WTC11 (cell line): Measurements from ENCODE around the gene NAALADL2. TPM values are rescaled to one million over a fixed set of nuclear protein-coding genes. Genes with fewer than 3 reads are reported as not detected.

ENCODE experiments used
- ATAC-seq: fragments of 200-7000 bp; cut with Tn5 transposase; 2 replicates; pipeline ENCODE4 v1.10.0; 2021; ENCODE audit warnings: mild to moderate bottlenecking, moderate library complexity
- CTCF ChIA-PET: fragments of 300-600 bp; sonication (Branson Sonifier 250); formaldehyde crosslinking; loops from one replicate; lab custom pipeline; 2021; ENCODE audit warnings: antibody characterized with exemption; lab: Charles Lee
- POLR2A ChIA-PET: fragments of 350-600 bp; sonication (Branson Sonifier 250); formaldehyde crosslinking; loops from one replicate; lab custom pipeline; 2021; ENCODE audit warnings: antibody characterized with exemption; lab: Charles Lee
- DNase-seq: peaks from one replicate; pipeline ENCODE4 v3.0.0; 2021; ENCODE audit warnings: low spot score
- H3K27ac Mint-ChIP-seq: 2 replicates; pipeline ENCODE4 v1.8.0; 2021; ENCODE audit warnings: mixed read lengths
- H3K27me3 Mint-ChIP-seq: 2 replicates; pipeline ENCODE4 v1.8.0; 2021; ENCODE audit warnings: low read depth, mild to moderate bottlenecking, moderate library complexity, mixed read lengths
- H3K36me3 Mint-ChIP-seq: 2 replicates; pipeline ENCODE4 v1.8.0; 2021; ENCODE audit warnings: mixed read lengths
- H3K4me1 Mint-ChIP-seq: 2 replicates; pipeline ENCODE4 v1.8.0; 2022; ENCODE audit warnings: mixed read lengths
- H3K4me3 Mint-ChIP-seq: 2 replicates; pipeline ENCODE4 v1.8.0; 2021; ENCODE audit warnings: mild to moderate bottlenecking, moderate library complexity, mixed read lengths
- H3K9me3 Mint-ChIP-seq: 2 replicates; pipeline ENCODE4 v1.8.0; 2021; ENCODE audit warnings: mixed read lengths
- CREB1 ChIP-seq: sonication (generic); formaldehyde crosslinking; IDR thresholded peaks from 2 replicates; pipeline ENCODE4 v1.8.0; 2023; ENCODE audit warnings: mild to moderate bottlenecking, missing genetic modification reagents
- CREM ChIP-seq: sonication (generic); formaldehyde crosslinking; IDR thresholded peaks from 2 replicates; pipeline ENCODE4 v1.8.1; 2022; ENCODE audit warnings: mild to moderate bottlenecking, missing genetic modification reagents, moderate library complexity
- EMX1 ChIP-seq: fragments of 250-450 bp; sonication (Bioruptor Pico); IDR thresholded peaks from 2 replicates; pipeline ENCODE4 v1.8.0; 2021; ENCODE audit warnings: mild to moderate bottlenecking
- FOXJ3 ChIP-seq: sonication (generic); formaldehyde crosslinking; IDR thresholded peaks from 2 replicates; pipeline ENCODE4 v1.9.0; 2021; ENCODE audit warnings: missing genetic modification reagents, mild to moderate bottlenecking, borderline replicate concordance
- FOXP1 ChIP-seq: sonication (generic); formaldehyde crosslinking; IDR thresholded peaks from 2 replicates; pipeline ENCODE4 v1.8.0; 2022; ENCODE audit warnings: missing genetic modification reagents, mild to moderate bottlenecking, moderate library complexity, borderline replicate concordance
- GTF2I ChIP-seq: fragments of 250-450 bp; sonication (Bioruptor Pico); conservative IDR thresholded peaks from 2 replicates; pipeline ENCODE4 v1.4.0; 2021; ENCODE audit warnings: mild to moderate bottlenecking
- HMGA2 ChIP-seq: fragments of 250-450 bp; sonication (Bioruptor Pico); IDR thresholded peaks from 2 replicates; pipeline ENCODE4 v1.4.0; 2021; ENCODE audit warnings: mild to moderate bottlenecking, moderate library complexity
- MYBL2 ChIP-seq: sonication (generic); formaldehyde crosslinking; IDR thresholded peaks from 2 replicates; pipeline ENCODE4 v1.8.1; 2023; ENCODE audit warnings: mild to moderate bottlenecking, moderate library complexity, missing genetic modification reagents
- SMAD3 ChIP-seq: sonication (generic); formaldehyde crosslinking; IDR thresholded peaks from 2 replicates; pipeline ENCODE4 v1.8.0; 2022; ENCODE audit warnings: missing genetic modification reagents, mild to moderate bottlenecking, borderline replicate concordance
- TEAD4 ChIP-seq: sonication (generic); formaldehyde crosslinking; IDR thresholded peaks from 2 replicates; pipeline ENCODE4 v1.8.0; 2022; ENCODE audit warnings: mild to moderate bottlenecking, missing genetic modification reagents
- ZNF423 ChIP-seq: fragments of 250-450 bp; sonication (Bioruptor Pico); IDR thresholded peaks from 2 replicates; pipeline ENCODE4 v2.1.2; 2022; ENCODE audit warnings: mild to moderate bottlenecking, moderate library complexity
- total RNA-seq: library from RNA; stranded (reverse); gene quantifications from 3 replicates; pipeline ENCODE4 v1.2.3, GENCODE V29; 2021
- TF ChIP-seq, protein P1 (sequence below): fragments of 250-450 bp; sonication (Bioruptor Pico); IDR thresholded peaks from 2 replicates; pipeline ENCODE4 v1.9.0; 2021; ENCODE audit warnings: mild to moderate bottlenecking
- TF ChIP-seq, protein P2 (sequence below): fragments of 250-450 bp; sonication (Bioruptor Pico); IDR thresholded peaks from 2 replicates; pipeline ENCODE4 v1.8.0; 2021; ENCODE audit warnings: mild to moderate bottlenecking
- TF ChIP-seq, protein P3 (sequence below): sonication (generic); formaldehyde crosslinking; IDR thresholded peaks from 2 replicates; pipeline ENCODE4 v1.8.1; 2022; ENCODE audit warnings: low read depth, missing genetic modification reagents, borderline replicate concordance
- TF ChIP-seq, protein P4 (sequence below): sonication (generic); formaldehyde crosslinking; IDR thresholded peaks from 2 replicates; pipeline ENCODE4 v1.8.0; 2022; ENCODE audit warnings: missing genetic modification reagents
- TF ChIP-seq, protein P5 (sequence below): sonication (generic); formaldehyde crosslinking; IDR thresholded peaks from 2 replicates; pipeline ENCODE4 v1.8.0; 2022; ENCODE audit warnings: mild to moderate bottlenecking, missing genetic modification reagents
- TF ChIP-seq, protein P6 (sequence below): sonication (generic); formaldehyde crosslinking; IDR thresholded peaks from 2 replicates; pipeline ENCODE4 v1.8.0; 2022; ENCODE audit warnings: mild to moderate bottlenecking, missing genetic modification reagents
- TF ChIP-seq, protein P7 (sequence below): sonication (generic); formaldehyde crosslinking; IDR thresholded peaks from 2 replicates; pipeline ENCODE4 v1.8.0; 2023; ENCODE audit warnings: missing genetic modification reagents, mild to moderate bottlenecking, borderline replicate concordance

Gene NAALADL2
- total RNA-seq, 1 experiment from 2014 or later: 1.2 TPM

DNA sequence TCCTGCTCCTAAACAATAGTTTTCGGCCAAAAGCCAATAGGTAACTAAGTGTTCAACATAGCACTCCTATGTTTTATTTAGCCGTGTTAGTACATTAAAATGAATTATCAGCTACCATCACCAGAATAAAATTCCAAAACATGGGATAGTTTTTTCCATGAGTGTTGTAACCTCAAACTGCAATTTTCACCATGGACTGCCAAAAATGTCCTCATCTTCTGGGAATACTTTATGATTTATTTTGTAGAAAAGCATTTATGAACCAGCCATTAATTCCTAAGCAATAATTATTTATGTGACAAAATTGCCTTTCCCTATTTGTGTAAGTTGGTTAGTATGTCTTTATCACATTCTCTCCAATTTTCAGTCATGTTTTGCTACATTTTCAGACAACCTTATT, 438.1 kb downstream of the NAALADL2 start (continued):
- TF ChIP-seq, protein P1, sequence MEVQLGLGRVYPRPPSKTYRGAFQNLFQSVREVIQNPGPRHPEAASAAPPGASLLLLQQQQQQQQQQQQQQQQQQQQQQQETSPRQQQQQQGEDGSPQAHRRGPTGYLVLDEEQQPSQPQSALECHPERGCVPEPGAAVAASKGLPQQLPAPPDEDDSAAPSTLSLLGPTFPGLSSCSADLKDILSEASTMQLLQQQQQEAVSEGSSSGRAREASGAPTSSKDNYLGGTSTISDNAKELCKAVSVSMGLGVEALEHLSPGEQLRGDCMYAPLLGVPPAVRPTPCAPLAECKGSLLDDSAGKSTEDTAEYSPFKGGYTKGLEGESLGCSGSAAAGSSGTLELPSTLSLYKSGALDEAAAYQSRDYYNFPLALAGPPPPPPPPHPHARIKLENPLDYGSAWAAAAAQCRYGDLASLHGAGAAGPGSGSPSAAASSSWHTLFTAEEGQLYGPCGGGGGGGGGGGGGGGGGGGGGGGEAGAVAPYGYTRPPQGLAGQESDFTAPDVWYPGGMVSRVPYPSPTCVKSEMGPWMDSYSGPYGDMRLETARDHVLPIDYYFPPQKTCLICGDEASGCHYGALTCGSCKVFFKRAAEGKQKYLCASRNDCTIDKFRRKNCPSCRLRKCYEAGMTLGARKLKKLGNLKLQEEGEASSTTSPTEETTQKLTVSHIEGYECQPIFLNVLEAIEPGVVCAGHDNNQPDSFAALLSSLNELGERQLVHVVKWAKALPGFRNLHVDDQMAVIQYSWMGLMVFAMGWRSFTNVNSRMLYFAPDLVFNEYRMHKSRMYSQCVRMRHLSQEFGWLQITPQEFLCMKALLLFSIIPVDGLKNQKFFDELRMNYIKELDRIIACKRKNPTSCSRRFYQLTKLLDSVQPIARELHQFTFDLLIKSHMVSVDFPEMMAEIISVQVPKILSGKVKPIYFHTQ (CRISPR knock-in tag): no peak
- TF ChIP-seq HMGA2 (CRISPR knock-in tag) (no peak), GTF2I (no peak), FOXJ3 (CRISPR knock-in tag) (no peak), ZNF423 (no peak), TEAD4 (CRISPR knock-in tag) (no peak), SMAD3 (CRISPR knock-in tag) (no peak)
- TF ChIP-seq, protein P2, sequence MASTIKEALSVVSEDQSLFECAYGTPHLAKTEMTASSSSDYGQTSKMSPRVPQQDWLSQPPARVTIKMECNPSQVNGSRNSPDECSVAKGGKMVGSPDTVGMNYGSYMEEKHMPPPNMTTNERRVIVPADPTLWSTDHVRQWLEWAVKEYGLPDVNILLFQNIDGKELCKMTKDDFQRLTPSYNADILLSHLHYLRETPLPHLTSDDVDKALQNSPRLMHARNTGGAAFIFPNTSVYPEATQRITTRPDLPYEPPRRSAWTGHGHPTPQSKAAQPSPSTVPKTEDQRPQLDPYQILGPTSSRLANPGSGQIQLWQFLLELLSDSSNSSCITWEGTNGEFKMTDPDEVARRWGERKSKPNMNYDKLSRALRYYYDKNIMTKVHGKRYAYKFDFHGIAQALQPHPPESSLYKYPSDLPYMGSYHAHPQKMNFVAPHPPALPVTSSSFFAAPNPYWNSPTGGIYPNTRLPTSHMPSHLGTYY (CRISPR knock-in tag): no peak
- TF ChIP-seq, protein P3, sequence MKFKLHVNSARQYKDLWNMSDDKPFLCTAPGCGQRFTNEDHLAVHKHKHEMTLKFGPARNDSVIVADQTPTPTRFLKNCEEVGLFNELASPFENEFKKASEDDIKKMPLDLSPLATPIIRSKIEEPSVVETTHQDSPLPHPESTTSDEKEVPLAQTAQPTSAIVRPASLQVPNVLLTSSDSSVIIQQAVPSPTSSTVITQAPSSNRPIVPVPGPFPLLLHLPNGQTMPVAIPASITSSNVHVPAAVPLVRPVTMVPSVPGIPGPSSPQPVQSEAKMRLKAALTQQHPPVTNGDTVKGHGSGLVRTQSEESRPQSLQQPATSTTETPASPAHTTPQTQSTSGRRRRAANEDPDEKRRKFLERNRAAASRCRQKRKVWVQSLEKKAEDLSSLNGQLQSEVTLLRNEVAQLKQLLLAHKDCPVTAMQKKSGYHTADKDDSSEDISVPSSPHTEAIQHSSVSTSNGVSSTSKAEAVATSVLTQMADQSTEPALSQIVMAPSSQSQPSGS (CRISPR knock-in tag): no peak
- TF ChIP-seq, protein P4, sequence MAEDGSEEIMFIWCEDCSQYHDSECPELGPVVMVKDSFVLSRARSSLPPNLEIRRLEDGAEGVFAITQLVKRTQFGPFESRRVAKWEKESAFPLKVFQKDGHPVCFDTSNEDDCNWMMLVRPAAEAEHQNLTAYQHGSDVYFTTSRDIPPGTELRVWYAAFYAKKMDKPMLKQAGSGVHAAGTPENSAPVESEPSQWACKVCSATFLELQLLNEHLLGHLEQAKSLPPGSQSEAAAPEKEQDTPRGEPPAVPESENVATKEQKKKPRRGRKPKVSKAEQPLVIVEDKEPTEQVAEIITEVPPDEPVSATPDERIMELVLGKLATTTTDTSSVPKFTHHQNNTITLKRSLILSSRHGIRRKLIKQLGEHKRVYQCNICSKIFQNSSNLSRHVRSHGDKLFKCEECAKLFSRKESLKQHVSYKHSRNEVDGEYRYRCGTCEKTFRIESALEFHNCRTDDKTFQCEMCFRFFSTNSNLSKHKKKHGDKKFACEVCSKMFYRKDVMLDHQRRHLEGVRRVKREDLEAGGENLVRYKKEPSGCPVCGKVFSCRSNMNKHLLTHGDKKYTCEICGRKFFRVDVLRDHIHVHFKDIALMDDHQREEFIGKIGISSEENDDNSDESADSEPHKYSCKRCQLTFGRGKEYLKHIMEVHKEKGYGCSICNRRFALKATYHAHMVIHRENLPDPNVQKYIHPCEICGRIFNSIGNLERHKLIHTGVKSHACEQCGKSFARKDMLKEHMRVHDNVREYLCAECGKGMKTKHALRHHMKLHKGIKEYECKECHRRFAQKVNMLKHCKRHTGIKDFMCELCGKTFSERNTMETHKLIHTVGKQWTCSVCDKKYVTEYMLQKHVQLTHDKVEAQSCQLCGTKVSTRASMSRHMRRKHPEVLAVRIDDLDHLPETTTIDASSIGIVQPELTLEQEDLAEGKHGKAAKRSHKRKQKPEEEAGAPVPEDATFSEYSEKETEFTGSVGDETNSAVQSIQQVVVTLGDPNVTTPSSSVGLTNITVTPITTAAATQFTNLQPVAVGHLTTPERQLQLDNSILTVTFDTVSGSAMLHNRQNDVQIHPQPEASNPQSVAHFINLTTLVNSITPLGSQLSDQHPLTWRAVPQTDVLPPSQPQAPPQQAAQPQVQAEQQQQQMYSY (CRISPR knock-in tag): no peak

DNA sequence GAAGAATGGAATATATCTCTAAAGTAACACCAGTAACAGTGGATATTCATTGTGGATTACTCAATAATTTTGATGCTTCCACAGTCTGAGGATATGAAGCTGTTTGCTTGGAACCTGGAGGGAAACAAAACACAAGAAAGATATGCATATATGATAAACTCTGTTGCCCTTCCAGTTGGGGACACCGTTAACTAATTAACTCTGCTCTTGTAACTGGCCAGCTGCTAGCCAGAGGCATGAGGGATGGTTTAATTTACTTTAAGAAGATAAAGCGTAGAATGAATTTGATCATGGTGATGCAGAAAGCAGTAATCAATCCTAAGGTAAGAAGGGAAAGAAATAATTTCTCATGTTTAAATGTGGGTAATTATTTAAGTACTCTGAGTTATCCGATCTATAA, 442.6 kb downstream of the NAALADL2 start:
- Mint-ChIP-seq H3K9me3 (0 out of 2 replicates have a peak, but pooled peaks cover 3% of the 10 kb centered on the region), H3K36me3 (no peaks in the 10 kb centered on the region), H3K27ac (no peak overlapping the region), H3K4me3 (no peak overlapping the region), H3K27me3 (no peaks in the 10 kb centered on the region), H3K4me1 (no peaks in the 10 kb centered on the region)
- TF ChIP-seq, protein P5, sequence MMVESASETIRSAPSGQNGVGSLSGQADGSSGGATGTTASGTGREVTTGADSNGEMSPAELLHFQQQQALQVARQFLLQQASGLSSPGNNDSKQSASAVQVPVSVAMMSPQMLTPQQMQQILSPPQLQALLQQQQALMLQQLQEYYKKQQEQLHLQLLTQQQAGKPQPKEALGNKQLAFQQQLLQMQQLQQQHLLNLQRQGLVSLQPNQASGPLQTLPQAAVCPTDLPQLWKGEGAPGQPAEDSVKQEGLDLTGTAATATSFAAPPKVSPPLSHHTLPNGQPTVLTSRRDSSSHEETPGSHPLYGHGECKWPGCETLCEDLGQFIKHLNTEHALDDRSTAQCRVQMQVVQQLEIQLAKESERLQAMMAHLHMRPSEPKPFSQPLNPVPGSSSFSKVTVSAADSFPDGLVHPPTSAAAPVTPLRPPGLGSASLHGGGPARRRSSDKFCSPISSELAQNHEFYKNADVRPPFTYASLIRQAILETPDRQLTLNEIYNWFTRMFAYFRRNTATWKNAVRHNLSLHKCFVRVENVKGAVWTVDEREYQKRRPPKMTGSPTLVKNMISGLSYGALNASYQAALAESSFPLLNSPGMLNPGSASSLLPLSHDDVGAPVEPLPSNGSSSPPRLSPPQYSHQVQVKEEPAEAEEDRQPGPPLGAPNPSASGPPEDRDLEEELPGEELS (CRISPR knock-in tag): no peak
- TF ChIP-seq, protein P6, sequence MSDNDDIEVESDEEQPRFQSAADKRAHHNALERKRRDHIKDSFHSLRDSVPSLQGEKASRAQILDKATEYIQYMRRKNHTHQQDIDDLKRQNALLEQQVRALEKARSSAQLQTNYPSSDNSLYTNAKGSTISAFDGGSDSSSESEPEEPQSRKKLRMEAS: no peak
- CTCF ChIA-PET: no interaction called here
- no peak for ATAC-seq
- no peak for DNase-seq
- POLR2A ChIA-PET: no interaction called here

DNA sequence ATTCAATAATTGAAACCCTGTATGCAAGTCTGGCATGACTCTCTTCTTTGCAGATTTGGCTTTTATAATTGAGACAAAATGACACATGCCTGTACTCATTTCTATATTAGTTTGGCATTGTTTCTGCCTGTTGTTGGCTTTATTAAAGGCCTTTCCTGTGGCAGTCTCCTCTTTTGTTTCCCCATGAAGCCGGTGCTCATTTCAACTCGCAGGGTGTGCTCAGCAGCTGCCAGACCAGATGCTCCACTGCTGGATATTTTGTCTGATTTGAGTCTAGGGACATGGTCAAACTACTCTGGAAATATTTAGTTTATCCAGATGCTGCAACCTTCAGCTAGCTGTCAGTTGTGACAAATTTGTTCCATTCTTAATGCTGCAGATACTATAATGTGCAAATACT, 445.3 kb downstream of the NAALADL2 start:
- no peaks in the 10 kb centered on the region for H3K36me3 Mint-ChIP-seq
- ATAC-seq (no peak), DNase-seq (no peak)
- CTCF ChIA-PET: no interaction called here
- POLR2A ChIA-PET: no interaction called here
- no peaks in the 10 kb centered on the region for H3K4me1 Mint-ChIP-seq
- H3K27me3 Mint-ChIP-seq: no peaks in the 10 kb centered on the region
- 0 out of 2 replicates have a peak, but pooled peaks cover 3% of the 10 kb centered on the region for H3K9me3 Mint-ChIP-seq
- H3K27ac Mint-ChIP-seq: no peak overlapping the region
- no peak overlapping the region for H3K4me3 Mint-ChIP-seq
- TF ChIP-seq FOXJ3 (CRISPR knock-in tag) (no peak), EMX1 (CRISPR knock-in tag) (no peak), FOXP1 (no peak), CREM (CRISPR knock-in tag) (no peak), MYBL2 (CRISPR knock-in tag) (no peak), CREB1 (no peak)
- TF ChIP-seq, protein P7, sequence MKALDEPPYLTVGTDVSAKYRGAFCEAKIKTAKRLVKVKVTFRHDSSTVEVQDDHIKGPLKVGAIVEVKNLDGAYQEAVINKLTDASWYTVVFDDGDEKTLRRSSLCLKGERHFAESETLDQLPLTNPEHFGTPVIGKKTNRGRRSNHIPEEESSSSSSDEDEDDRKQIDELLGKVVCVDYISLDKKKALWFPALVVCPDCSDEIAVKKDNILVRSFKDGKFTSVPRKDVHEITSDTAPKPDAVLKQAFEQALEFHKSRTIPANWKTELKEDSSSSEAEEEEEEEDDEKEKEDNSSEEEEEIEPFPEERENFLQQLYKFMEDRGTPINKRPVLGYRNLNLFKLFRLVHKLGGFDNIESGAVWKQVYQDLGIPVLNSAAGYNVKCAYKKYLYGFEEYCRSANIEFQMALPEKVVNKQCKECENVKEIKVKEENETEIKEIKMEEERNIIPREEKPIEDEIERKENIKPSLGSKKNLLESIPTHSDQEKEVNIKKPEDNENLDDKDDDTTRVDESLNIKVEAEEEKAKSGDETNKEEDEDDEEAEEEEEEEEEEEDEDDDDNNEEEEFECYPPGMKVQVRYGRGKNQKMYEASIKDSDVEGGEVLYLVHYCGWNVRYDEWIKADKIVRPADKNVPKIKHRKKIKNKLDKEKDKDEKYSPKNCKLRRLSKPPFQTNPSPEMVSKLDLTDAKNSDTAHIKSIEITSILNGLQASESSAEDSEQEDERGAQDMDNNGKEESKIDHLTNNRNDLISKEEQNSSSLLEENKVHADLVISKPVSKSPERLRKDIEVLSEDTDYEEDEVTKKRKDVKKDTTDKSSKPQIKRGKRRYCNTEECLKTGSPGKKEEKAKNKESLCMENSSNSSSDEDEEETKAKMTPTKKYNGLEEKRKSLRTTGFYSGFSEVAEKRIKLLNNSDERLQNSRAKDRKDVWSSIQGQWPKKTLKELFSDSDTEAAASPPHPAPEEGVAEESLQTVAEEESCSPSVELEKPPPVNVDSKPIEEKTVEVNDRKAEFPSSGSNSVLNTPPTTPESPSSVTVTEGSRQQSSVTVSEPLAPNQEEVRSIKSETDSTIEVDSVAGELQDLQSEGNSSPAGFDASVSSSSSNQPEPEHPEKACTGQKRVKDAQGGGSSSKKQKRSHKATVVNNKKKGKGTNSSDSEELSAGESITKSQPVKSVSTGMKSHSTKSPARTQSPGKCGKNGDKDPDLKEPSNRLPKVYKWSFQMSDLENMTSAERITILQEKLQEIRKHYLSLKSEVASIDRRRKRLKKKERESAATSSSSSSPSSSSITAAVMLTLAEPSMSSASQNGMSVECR: no peak
